ENCODE data around the gene CTAG1B. TPM values are rescaled to one million over a fixed set of nuclear protein-coding genes. Genes with fewer than 3 reads are reported as not detected.
"Not testable (repeated sequence)": the region's sequence is repeated elsewhere in the genome, so short reads cannot be mapped to it uniquely, and the experiment has no call there.

Gene CTAG1B
- not detected in 2 replicates for total RNA-seq
- long read RNA-seq: 0 reads

- H3K27ac Mint-ChIP-seq (ENCODE audit: unreplicated experiment); H3K4me1 Mint-ChIP-seq (ENCODE audit: unreplicated experiment); H3K36me3 Mint-ChIP-seq (ENCODE audit: unreplicated experiment); DNase-seq (ENCODE audit: extremely low spot score, unreplicated experiment); H3K9me3 Mint-ChIP-seq (ENCODE audit: unreplicated experiment); H3K27me3 Mint-ChIP-seq (ENCODE audit: unreplicated experiment); H3K4me3 Mint-ChIP-seq (ENCODE audit: unreplicated experiment): not testable (repeated sequence)
These were observed at the start of gene CTAG1B for GRCh38 chrX:154619182-154619581. CTAG1B (minus strand) TSS chrX:154619282; CDS start chrX:154619218, 64 bp downstream.

GRCh38 chrX:154661899-154662298 lies 42.8 kb upstream of the CTAG1B start:
- H3K9me3 Mint-ChIP-seq (ENCODE audit: unreplicated experiment): no peaks in the 10 kb centered on the region
- no peak overlapping the region for H3K27ac Mint-ChIP-seq (ENCODE audit: unreplicated experiment)
- DNase-seq (ENCODE audit: extremely low spot score, unreplicated experiment): no peak
- no peaks in the 10 kb centered on the region for H3K36me3 Mint-ChIP-seq (ENCODE audit: unreplicated experiment)
- H3K4me3 Mint-ChIP-seq (ENCODE audit: unreplicated experiment): no peak overlapping the region
- TF ChIP-seq CTCF (IDR thresholded peaks at IDR 0.05): no peak
- H3K27me3 Mint-ChIP-seq (ENCODE audit: unreplicated experiment): peaks cover 10% of the 10 kb centered on the region
- H3K4me1 Mint-ChIP-seq (ENCODE audit: unreplicated experiment): no peaks in the 10 kb centered on the region

- Mint-ChIP-seq H3K27me3 (ENCODE audit: unreplicated experiment) (peaks cover 6% of the 10 kb centered on the region), H3K4me3 (ENCODE audit: unreplicated experiment) (no peak overlapping the region), H3K4me1 (ENCODE audit: unreplicated experiment) (no peaks in the 10 kb centered on the region), H3K36me3 (ENCODE audit: unreplicated experiment) (no peaks in the 10 kb centered on the region), H3K27ac (ENCODE audit: unreplicated experiment) (no peak overlapping the region), H3K9me3 (ENCODE audit: unreplicated experiment) (no peaks in the 10 kb centered on the region)
- no peak for TF ChIP-seq CTCF (IDR thresholded peaks at IDR 0.05)
- DNase-seq (ENCODE audit: extremely low spot score, unreplicated experiment): no peak
These were observed 42.1 kb upstream of the CTAG1B start for GRCh38 chrX:154661170-154661569.

- no peak for DNase-seq (ENCODE audit: extremely low spot score, unreplicated experiment)
- no peak for TF ChIP-seq CTCF (IDR thresholded peaks at IDR 0.05)
- Mint-ChIP-seq H3K4me1 (ENCODE audit: unreplicated experiment) (no peaks in the 10 kb centered on the region), H3K9me3 (ENCODE audit: unreplicated experiment) (no peaks in the 10 kb centered on the region), H3K27me3 (ENCODE audit: unreplicated experiment) (peaks cover 6% of the 10 kb centered on the region), H3K27ac (ENCODE audit: unreplicated experiment) (no peak overlapping the region), H3K4me3 (ENCODE audit: unreplicated experiment) (no peak overlapping the region), H3K36me3 (ENCODE audit: unreplicated experiment) (no peaks in the 10 kb centered on the region)
These were observed 41.5 kb upstream of the CTAG1B start for GRCh38 chrX:154660541-154660940.

GRCh38 chrX:154658957-154659356 lies 39.9 kb upstream of the CTAG1B start:
- no peak for TF ChIP-seq CTCF (IDR thresholded peaks at IDR 0.05)
- Mint-ChIP-seq H3K9me3 (ENCODE audit: unreplicated experiment) (no peaks in the 10 kb centered on the region), H3K27ac (ENCODE audit: unreplicated experiment) (no peak overlapping the region), H3K4me1 (ENCODE audit: unreplicated experiment) (no peaks in the 10 kb centered on the region), H3K36me3 (ENCODE audit: unreplicated experiment) (no peaks in the 10 kb centered on the region), H3K4me3 (ENCODE audit: unreplicated experiment) (no peak overlapping the region), H3K27me3 (ENCODE audit: unreplicated experiment) (peaks cover 6% of the 10 kb centered on the region)
- DNase-seq (ENCODE audit: extremely low spot score, unreplicated experiment): no peak

- Mint-ChIP-seq H3K9me3 (ENCODE audit: unreplicated experiment) (no peaks in the 10 kb centered on the region), H3K4me3 (ENCODE audit: unreplicated experiment) (no peak overlapping the region), H3K36me3 (ENCODE audit: unreplicated experiment) (no peaks in the 10 kb centered on the region), H3K27ac (ENCODE audit: unreplicated experiment) (no peak overlapping the region), H3K27me3 (ENCODE audit: unreplicated experiment) (peaks cover 6% of the 10 kb centered on the region), H3K4me1 (ENCODE audit: unreplicated experiment) (no peaks in the 10 kb centered on the region)
- peak; percentile 77 for DNase-seq (ENCODE audit: extremely low spot score, unreplicated experiment)
- TF ChIP-seq CTCF (IDR thresholded peaks at IDR 0.05): no peak
These were observed 39.1 kb upstream of the CTAG1B start for GRCh38 chrX:154658187-154658586.

Data from osteocyte (in vitro differentiated cells).